GM19324 (cell line): ENCODE results near the gene LSM2.
"Not testable (repeated sequence)": the region's sequence is repeated elsewhere in the genome, so short reads cannot be mapped to it uniquely, and the experiment has no call there.

Experiments
- ATAC-seq: cut with Tn5 transposase; IDR thresholded peaks from one replicate; pipeline ENCODE4 v1.9.1; 2021; ENCODE audit warnings: mild to moderate bottlenecking, moderate library complexity; ENCODE audit not compliant: unreplicated experiment, low FRiP score

The LSM2 gene

GRCh38 chr6:31806470-31807272, at the start of gene LSM2:
Gene LSM2 (minus strand): TSS chr6:31806966. CDS start chr6:31806757, 209 bp downstream.
- peak; percentile 96 for ATAC-seq

DNA sequence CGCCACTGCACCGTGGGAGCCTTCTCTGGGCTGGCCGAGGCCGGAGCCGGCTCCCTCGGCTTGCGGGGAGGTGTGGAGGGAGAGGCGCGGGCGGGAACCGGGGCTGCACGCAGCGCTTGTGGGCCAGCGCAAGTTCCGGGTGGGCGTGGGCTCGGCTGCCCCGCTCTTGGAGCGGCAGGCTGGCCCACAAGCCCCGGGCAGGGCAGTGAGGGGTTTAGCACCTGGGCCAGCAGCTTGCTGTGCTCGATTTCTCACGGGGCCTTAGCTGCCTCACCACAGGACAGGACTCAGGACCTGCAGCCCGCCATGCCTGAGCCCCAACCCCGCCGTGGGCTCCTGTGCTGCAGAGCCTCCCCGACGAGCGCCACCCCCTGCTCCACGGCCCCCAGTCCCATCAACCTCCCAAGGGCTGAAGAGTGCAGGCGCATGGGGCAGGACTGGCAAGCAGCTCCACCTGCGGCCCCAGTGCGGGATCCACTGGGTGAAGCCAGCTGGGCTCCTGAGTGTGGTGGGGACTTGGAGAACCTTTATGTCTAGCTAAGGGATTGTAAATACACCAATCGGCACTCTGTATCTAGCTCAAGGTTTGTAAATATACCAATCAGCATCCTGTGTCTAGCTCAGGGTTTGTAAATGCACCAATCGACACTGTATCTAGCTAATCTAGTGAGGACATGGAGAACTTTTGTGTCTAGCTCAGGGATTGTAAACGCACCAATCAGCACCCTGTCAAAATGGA, 45.4 kb upstream of the LSM2 start:
- ATAC-seq, result not testable (repeated sequence)

DNA sequence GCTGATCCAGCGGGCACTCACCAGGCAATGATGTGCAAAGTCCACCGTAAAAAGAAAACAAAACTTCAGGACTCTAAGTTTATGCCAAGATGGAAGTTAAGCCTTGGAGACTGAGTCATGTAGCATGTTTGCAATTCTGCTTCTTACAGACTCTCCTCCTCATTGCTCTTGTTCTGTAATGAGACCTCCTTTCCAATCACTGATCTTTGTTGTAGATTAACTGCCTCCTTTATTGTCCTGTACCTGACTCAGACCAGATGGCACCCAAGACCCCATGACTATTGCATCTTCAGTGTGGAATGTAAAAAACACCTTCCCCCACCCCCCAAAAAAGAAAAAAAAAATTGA, 44.7 kb upstream of the LSM2 start:
- ATAC-seq, result no peak

GRCh38 chr6:31850765-31851484, 44.2 kb upstream of the LSM2 start:
- ATAC-seq, result no peak

DNA sequence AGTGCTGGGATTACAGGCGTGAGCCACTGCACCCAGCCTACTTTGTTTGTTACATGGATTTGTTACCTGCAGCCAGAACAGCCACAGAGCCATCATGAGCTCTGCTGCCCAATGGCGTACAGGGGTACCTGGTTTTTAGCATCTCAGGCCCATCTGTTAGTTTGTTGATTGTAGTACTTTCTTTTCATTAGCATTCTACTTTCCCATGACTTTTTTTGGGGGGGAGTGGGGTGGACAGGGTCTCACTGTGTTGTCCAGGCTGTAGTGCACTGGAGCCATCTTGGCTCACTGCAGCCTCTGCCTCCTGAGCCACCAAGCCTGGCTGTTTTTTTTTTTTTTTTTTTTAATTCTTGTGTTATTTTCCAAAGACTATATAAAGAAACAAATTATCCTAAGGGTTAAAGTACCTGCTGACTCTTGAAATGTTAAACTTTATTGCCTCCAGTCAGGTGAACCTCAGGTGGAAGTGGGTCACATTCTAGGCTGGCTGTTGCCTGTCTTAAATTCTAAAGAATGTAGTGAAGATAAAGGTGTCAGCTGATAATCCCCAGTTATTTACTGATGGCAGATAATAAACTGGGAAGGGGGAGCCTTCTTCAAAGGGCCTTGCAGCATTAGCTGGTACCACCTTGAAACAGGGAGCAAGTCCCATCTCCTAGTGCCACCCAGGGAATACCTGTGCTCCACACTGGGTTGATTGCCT, 40.7 kb upstream of the LSM2 start:
- no peak for ATAC-seq

- ATAC-seq, result no peak
Observed at GRCh38 chr6:31844507-31844906, 37.7 kb upstream of the LSM2 start.

GRCh38 chr6:31842053-31842452, 35.3 kb upstream of the LSM2 start:
- ATAC-seq, result no peak

- not testable (repeated sequence) for ATAC-seq
Observed at GRCh38 chr6:31839779-31840126, 33.0 kb upstream of the LSM2 start.

DNA sequence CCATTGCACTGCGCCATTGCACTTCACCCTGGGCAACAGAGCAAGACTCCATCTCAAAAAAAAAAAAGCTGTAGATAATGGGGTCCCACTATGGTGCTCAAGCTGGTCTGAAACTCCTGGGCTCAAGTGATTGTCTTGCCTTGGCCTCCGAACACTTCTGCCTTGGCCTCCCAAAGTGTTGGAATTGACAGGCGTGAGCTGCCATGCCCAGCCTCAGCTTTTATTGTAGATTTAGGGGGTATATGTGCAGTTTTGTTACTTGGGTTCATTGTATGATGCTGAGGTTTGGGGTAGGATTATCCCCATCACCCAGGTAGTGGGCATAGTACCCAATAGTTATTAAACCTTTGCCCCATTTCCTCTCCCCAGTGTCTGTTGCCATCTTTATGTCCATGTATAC, 32.2 kb upstream of the LSM2 start:
- no peak for ATAC-seq

DNA sequence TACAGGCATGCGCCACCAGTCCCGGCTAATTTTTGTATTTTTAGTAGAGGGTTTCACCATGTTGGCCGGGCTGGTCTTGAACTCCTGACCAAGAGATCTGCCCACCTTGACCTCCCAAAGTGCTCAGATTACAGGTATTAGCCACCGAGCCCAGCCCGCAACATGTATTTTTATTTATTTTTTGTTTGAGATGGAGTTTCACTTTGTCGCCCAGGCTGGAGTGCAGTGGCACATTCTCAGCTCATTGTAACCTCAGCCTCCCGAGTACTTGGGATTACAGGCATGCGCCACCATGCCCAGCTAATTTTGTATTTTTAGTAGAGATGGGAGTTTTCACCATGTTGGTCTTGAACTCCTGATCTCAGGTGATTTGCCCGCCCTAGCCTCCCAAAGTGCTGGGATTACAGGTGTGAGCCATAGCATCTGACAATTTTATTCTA, 31.4 kb upstream of the LSM2 start:
- ATAC-seq, result not testable (repeated sequence)

GRCh38 chr6:31837369-31838113, 30.8 kb upstream of the LSM2 start:
- ATAC-seq, result no peak

DNA sequence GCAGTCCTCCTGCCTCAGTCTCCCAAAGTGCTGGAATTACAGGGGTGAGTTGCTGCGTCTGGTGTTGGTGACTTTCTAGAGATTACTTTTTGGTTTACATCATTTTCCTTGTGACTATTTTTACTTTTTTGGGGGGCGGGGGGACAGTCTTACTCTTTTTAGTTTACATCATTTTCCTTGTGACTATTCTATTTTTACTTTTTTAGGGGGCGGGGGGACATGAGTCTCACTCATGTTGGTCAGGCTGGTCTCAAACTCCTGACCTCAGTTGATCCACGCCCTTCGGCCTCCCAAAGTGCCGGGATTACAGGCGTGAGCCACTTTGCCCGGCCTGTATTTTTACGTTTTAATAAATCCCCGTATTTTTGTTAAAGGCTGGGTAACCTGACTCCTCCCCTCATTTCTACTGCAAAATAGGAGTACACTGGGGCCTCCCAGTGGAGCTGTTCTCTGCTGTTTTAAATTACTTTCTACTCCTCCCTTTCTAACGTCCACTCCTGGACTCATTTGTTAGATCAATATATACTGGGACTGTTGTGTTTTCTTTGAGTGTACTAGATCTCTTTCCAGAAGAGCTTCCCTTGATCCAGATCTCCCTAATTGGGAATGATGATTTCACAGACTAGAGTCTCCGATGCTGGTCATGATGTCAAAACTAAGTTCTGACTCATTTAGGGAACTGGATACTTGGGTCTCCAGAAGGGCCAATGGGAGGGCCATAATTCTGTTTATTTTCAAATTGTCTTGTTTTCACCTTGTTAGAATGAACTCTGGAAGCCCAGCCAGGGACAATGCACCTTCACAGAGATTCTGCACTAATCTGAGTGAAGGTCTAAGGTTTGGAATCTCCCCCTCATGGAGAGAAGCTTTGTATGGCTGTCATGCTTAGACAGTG, 30.0 kb upstream of the LSM2 start:
- no peak for ATAC-seq

GRCh38 chr6:31836047-31836473, 29.3 kb upstream of the LSM2 start:
- ATAC-seq, result no peak

- ATAC-seq, result peak; percentile 53
Observed at GRCh38 chr6:31834367-31835250, 27.8 kb upstream of the LSM2 start.

GRCh38 chr6:31831350-31832215, 24.8 kb upstream of the LSM2 start:
- ATAC-seq, result no peak

DNA sequence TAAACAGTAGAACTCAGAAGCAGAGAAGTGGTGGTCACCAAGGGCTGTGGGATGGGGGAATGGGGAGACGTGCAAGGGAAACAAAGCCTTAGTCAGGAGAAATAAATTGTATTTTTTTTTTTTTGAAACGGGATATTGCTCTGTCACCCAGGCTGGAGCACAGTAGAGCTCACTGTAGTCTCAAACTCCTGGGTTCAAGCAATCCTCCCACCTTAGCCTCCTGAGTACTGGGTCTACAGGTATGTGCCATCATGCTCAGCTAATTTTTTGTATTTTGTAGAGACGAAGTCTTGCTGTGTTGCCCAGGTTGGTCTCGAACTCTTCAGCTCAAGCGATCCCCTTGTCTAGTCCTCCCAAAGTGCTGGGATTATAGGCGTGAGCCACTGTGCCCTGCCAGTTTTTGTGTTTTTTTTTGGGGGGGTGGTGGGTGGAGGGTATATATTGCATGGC, 24.1 kb upstream of the LSM2 start:
- no peak for ATAC-seq
